Activated T-helper 1 cell treated with Interleukin-2 at 50 U/mL for 16 hours (primary cell): ENCODE data around the gene HNRNPM.
A peak's percentile ranks its signal among the peaks of the same experiment; 100 is the strongest.
"Not testable (repeated sequence)": the region's sequence is repeated elsewhere in the genome, so short reads cannot be mapped to it uniquely, and the experiment has no call there.

Experiments
- DNase-seq: peaks from one replicate; pipeline ENCODE4 v3.0.0-alpha.2; 2020; ENCODE audit warnings: low read depth

The HNRNPM gene

DNA sequence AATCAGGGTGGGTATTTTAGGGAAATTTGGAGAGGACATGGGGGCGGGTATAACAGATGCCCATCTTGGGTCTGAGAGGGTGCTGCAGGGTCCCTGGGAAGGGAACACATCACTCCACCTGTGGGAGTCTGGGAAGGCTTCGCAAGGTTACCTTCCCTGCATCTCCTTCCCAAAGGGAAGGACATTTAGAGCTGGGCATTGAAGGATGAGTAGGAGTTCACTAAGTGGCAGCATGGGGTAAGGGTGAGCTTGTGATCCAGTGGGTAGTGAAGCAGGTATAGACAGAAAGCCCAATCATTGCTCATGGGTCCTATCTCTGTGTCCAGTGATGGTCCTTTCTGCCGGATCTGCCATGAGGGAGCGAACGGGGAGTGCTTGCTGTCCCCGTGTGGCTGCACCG is 18.5 kb upstream of the HNRNPM start:
- no peak for DNase-seq

DNA sequence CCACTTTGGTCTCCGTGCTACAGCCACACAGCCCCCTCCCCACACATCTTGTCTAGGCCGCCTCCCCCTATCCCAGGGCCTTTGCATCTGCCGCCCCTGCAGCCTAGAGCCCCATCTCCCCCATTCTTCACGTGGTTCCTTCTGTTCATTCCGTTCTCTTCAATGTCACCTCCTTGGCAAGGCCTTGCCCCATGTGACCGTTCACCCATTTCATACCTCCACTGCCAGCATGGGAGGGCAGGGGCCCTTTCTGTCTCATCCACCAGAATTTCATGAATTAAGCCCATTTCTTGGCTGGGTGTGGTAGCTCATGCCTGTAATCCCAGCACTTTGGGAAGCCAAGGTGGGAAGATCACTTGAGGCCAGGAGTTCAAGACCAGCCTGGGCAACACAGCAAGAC is 15.7 kb upstream of the HNRNPM start:
- DNase-seq = no peak

DNA sequence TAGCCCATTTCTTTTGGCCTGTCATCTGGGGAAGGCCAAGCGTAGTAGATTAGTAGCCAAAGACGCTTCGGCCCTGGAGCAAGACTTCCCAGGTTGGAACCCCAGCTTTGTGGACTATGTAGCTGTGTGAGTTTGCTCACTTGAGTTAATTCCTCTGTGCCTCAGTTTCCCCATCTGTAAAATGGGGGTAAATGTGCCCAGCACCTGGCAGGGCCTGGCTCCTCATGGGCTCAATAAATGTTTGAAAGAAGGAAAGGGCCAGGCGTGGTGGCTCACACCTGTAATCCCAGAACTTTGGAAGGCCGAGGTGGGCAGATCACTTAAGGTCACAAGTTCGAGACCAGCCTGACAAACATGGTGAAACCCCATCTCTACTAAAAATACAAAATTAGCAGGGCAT is 14.9 kb upstream of the HNRNPM start:
- no peak for DNase-seq

DNA sequence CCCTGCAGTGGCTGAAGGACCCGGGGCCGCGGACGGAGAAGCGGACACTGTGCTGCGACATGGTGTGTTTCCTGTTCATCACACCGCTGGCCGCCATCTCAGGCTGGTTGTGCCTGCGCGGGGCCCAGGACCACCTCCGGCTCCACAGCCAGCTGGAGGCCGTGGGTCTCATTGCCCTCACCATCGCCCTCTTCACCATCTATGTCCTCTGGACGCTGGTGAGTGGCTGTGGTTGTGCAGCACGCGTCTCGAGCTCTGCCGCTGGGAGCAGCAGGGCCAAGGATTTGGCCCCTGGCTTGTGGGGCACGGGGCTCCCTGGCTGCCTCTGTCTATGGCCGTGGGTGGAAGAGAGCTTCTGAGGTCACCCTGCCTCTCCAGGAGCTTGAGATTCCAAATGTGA is 14.1 kb upstream of the HNRNPM start:
- DNase-seq = no peak

DNA sequence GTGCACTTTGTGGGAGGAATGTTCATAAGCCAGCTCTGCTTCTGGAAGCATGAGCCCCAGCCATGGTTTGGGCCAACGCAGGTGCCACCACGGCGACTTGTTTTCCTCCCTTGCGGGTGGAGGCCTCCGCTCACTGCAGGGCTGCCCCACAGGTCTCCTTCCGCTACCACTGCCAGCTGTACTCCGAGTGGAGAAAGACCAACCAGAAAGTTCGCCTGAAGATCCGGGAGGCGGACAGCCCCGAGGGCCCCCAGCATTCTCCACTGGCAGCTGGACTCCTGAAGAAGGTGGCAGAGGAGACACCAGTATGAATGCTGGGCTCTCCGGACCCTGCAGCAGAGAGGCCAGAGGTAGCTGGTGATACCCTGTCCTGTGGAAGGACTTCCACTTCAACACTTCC is 6.5 kb upstream of the HNRNPM start:
- DNase-seq = no peak

DNA sequence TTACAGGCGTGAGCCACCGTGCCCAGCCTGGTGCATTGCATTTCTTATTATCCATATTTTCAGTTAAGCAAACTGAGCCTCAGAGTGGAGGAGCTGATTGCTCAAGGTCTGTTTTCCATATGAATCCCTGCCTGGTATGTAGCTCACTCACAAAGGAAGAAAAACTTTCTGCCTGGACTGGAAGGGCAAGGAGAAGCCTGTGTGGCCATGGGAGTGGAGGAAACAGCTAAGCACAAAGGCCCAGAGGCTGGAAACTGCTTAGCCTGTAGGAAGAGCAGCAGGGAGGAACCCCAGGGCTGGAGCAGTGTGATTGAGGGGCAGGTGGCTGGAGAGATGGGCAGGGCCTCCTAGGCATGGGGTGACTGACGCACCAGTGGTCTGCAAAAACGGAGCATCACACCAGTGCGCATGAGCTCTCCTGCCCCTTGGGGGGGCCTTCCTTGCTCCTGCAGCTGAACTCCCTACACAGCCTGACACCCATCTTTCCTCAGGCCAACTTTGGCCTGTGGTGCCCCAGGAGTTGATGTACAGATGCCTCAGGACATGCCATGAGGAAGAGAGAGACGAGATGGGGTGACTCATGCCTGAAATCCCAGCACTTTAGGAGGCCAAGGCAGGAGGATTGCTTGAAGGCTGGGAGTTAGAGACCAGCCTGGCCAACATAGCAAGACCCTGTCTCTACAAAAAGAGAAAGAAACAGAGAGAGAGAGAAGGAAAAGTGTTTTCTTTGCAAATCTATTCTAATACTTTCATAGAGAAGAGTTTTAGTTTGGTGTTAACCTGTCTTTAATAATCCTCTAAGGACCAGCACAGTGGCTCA is 2.8 kb upstream of the HNRNPM start:
- no peak for DNase-seq

DNA sequence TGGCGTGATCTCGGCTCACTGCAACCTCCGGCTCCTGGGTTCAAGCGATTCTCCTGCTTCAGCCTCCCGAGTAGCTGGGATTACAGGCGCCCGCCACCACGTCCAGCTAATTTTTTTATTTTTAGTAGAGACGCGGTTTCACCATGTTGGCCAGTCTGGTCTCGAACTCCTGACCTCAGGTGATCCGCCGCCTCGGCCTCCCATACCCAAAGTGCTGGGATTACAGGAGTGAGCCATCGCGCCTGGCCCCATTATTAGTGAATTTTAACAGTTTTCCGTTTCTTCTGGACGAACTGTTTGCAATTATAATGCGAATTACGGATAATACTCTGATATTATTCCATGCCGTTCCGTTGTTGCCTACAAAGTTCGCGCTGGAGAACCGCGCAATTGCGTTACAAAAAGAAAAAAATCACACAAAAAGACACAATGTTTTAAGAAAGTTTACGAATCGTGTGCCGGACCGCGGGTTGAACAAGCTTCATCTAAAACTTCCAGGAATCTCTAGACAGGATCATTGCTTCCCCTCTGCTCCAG is 567 bp upstream of the HNRNPM start:
- DNase-seq = not testable (repeated sequence)

DNA sequence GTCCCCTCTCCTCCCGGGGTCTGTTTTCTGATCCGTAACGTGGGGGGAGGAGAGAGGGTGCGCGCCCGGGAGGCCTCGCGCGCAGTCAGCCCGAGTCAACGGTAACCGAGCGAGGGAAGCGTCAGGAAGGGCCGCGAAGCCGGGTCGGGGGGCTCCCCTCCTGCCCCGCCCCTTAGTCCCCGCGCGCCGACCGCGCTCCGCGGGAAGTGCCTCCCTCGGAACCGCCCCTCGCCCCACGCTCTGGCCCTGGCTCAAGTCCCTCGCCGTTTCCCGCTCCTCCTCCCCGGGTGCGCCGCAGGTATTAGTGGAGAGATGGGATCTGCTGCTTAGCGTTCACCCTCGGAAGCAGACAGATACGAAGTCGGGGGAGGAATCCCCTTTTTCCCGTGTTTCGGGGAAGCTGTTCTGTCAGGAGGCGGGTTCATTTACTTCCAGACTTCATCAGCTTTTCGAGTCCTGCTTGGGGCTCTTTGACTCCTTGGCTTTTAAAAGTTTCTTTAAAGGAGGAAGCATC is 770 bp downstream of the HNRNPM start:
- DNase-seq = peak; percentile 17

DNA sequence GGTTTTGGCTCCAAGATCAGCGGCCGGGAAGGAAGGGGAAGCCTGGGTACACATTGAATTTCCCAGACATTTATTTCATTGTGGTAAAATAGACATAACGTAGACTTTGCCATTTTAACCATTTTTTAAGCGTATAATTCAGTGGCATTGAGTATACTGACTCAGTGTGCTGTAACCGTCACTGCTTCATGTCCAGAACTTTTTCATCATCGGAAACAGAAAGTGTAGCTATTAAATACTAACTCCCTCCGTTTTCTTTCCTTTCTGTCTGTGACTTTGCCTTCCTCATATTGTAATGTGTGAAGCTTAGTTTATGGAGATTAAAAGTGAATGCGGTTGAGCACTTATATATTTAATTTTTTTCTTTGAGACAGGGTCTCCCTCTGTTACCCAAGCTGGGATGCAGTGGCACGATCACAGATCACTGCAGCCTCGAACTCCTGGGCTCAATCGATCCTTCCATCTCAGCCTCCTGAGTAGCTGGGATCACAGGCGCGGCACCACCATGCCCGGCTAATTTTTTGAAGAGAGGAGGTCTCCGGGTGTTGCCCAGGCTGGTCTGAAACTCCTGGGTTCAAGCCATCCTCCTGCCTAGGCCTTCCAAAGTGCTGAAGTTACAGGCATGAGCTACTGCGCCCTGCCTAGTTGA is 1.4 kb downstream of the HNRNPM start:
- no peak for DNase-seq

DNA sequence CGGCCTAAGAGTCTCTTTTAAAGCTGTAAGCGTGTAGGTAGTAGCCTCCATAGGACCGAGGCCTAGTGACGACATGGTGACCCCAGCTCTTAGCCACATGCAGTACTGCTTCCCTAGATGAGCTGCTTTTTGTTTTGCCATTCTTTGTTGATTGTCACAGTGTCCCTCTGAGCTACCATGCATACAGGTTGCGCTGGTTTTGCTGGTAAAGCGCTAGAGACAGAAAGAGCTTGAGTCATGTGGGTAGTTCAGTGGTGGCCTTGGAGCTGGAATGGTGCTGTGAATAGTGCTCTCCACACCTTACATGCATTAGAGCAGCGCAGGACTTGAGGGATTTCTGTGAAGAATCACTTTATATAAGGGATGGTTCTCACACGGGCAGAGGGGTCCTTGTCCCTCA is 5.1 kb downstream of the HNRNPM start:
- no peak for DNase-seq

DNA sequence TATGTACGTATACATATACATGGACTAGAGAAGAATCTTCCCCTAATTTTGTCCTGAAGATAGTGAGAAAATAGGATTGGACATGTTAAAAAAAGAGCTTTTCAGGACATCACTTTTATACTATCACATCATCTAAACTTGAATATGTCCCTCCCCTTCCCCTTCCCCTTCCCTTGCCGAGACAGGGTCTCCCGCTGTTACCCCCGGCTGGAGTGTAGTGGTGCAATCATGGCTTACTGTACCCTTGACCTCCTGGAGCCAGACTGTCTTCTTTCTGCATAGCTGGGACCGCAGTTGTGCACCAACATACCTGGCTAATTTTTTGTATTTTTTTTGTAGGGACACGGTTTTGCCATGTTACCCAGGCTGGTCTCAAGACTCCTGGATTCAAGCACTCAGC is 6.6 kb downstream of the HNRNPM start:
- no peak for DNase-seq

DNA sequence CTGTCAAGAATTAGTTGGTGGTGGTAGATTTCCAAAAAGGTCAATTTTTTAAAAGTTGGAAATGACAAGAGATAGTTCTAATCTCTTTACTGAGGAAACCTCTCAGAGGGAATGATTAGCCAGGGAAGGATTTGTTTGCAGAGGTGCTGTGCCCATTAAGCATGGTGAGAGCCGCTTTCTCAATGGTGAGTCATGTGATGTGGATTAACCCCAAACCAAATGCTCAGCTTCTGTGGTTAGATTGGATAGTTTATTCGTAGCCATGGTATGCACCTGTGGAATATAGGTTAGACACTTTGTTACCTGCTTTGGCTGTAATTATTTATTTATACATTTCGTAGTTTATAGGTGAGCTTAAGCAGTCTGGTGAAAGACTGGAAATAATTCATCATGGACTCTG is 7.1 kb downstream of the HNRNPM start:
- DNase-seq = no peak

DNA sequence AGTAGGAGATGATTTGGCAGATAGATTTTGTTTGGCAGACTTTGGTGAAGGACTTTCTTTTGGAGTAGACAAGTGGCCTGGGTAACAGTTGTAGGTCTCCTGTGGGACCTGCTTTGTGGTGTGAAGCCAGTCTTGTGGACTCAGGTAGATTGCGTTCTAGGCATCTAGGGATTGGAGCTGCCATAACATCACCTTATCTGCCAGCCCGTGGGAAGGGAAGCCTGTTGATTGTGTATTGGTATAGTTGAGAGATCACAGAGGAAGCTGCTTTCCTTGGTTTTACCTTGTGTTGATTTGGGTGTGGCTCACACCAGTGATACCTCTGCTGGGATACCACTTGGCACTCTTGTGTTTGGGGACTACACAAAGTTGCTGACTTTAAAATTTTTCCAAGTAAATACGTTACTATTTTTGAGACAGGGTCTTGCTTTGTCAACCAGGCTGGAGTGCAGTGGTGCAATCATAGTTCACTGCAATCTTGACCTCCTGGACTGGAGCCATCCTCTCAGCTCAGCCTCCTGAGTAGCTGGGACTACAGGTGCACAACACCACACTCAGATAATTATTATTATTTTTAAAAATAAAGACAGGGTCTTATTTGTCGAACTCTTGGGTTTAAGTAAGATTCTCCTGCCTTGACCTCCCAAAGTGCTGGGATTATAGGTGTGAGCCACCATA is 7.8 kb downstream of the HNRNPM start:
- DNase-seq = no peak

DNA sequence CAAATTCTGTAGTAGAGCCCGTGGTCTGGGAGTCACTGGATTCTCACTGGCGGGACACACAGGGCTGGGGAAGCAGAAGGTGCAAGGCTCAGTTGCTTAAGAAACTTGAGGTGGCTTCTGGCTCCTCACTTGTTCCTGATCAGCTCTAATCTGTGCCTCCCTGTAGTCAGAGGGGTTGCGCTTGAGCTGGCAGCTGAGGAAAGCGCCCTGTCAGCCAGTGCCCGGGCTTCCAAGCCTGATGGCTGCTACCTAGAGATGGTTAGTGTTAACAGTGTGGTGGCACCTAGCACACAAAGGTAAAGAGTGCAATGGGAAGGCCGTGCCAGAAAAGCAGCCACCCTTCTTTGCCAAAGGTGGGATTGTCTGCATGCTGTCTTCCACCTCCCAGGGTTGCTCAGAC is 8.8 kb downstream of the HNRNPM start:
- DNase-seq = no peak

DNA sequence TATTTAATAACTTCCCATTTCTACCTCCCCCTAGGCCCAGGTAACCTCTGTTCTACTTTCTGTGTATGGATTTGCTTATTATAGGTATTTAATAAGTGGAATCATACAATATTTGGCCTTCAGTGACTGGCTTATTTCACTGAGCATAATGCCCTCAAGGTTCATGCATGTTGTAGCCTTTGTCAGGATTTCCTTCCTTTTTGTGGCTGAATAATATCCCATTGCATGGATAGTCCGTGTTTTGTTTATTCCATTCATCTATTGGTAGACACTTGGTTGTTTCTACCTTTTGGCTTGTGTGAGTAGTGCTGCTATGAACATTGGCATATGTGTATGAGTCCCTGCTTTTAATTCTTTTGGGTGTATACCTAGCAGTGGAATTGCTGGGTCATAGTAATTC is 9.4 kb downstream of the HNRNPM start:
- no peak for DNase-seq

DNA sequence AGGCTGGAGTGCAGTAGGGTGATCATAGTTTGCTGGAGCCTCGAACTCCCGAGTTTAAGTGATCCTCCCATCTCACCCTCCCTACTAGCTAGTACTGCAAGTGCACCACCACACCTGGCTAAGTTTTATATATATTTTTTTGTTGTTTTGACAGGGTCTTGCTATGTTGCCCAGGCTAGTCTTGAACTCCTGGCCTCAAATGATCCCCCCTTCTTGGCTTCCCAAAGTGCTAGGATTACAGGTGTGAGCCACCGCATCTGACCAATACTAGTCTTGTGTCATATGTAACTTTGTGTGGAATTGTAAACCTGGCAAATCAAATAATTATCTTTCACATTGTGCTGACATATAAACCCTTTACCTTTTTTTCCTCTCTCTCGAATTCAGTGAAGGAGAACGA is 10.2 kb downstream of the HNRNPM start:
- no peak for DNase-seq

DNA sequence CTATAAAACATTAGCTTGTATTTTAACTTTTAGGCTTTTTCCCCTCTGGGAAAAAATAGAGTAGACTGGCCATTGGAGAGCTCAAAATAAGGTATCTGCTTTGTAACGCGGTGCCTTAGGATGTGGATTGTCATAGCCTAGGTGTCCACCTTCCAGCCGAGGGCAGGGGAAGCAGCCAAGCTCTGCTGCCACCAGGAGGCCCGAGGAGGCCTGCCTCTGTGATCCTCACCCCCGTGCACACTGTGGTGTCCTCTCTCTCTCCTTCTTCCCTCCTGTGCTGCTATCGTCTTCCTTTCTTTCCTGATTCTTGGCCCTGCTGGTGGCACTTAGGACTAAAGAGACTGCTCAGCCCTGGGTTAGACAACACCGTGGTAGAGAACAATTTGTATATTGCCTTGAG is 11.3 kb downstream of the HNRNPM start:
- DNase-seq = no peak

DNA sequence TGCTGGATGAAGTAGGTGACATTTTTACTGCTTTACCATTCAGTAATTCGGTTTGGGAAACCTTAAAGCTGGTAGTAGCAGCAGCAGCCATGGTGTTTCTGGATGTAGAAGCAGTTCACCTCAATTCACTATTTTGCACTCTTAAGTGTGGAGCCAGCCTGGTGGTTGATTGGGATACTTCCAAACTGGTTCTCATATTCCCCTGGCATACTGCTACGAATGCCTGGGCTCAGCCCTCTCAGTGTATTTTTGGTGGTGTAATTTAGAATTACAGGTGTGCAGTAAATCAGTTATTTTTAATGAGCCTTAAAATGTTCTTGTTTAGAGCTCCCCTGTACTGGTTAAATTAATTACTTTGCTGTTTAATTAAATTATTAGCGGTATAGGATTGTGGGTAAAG is 12.4 kb downstream of the HNRNPM start:
- DNase-seq = no peak

DNA sequence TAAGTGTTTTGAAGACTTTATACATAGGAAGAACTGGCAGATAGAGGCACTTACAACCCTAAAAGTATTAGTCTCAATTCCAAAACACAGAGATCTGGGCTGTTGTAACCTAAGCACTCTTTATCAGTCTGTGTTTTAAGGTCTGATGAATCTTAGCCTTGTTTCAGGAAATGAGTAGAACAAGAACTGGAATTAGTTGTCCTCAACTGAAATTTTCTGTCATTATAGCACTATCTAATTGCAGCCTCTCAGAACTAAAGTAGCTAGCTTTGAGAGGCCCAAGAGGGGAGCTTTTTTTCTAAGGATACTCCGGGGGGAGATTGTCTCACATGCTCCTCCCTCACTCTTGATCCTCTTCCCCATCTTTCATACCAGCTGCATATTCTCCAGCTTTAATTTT is 13.1 kb downstream of the HNRNPM start:
- no peak for DNase-seq

DNA sequence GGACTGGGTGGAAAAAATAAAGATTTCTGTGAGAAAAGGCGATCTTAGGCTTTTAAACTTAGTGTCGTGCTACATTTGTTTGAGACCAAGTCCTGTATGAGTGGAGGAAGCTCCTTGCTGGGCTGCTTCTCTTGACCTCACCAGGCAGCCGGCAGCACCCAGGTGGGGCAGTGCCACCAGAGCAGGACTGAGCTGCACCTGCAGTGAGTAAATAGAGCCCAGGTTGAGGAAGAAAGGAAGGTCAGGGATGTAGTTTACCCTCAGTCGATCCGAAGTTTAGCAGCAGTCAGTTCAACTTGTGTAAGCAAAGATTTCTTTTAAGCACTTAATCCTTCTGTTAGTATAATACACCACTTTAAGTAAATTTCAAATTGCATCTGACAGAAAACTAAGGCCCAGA is 13.6 kb downstream of the HNRNPM start:
- no peak for DNase-seq

DNA sequence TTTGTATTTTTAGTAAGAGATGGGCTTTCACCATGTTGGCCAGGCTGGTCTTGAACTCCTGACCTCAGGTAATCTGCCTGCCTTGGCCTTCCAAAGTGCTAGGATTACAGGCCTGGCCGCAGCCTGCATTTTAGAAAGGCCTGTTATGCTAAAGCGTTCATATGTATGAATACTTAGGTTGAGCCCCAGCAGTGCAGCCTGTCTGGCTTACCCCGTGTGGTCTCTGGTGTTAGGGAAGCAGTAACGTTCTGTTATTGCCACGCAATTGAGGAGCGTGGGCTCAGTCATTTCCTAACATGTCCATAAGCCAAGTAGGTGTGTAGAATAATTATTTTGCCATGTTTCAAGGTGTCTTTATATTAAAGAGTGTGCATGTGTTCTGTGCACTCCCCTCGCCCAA is 14.3 kb downstream of the HNRNPM start:
- DNase-seq = no peak

DNA sequence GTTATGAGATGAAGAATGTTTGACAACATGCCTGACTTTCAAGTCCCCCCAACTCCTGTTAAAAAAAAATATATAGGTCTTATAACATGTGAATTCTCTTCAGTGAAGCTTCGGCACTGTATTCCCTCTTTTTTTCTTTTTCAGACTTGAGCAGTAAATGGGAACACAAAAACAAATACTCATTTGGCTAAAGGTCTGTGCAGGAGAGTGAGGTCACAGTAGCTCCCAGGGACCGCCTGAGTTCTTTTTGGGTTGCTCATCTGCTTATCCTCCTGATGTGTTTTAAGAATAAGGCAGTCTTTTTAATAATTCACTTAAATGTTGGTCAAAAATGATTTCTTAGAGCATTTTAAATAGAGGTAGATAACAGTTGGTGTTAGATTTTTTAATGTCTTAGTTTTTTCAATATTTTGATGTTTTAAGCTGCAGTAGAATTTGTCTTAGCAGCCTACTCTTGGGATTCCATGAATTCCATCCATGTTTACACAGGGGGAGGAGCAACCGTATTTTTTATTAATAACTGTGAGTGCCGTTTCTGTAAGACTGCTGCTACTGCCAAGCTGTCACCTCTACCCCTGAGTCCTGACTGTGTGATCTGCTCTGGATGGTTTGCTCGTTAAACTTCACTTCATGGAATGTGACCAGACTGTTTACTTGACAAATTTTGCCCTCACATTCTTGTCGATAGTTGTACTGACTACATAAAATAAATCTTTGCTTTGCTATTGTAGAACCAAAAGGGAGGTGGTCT is 14.9 kb downstream of the HNRNPM start:
- DNase-seq = no peak
